SK-N-SH treated with all-trans-retinoic acid at 6 μM for 48 hours (cell line): Measurements from ENCODE around the gene RXFP4.

Experiments used
- ATAC-seq: fragments of 200-7000 bp; cut with Tn5 transposase; 3 replicates; pipeline ENCODE4 v1.9.1; 2020; ENCODE audit warnings: mild to moderate bottlenecking, moderate library complexity
- ARNTL ChIP-seq: fragments of 450-650 bp; formaldehyde crosslinking; IDR thresholded peaks from 2 replicates; pipeline ENCODE4 v1.5.0; 2020; ENCODE audit warnings: low read depth, mild to moderate bottlenecking, moderate library complexity, borderline replicate concordance
- BACH2 ChIP-seq: fragments of 250-450 bp; sonication (Bioruptor Pico); IDR thresholded peaks from 2 replicates; pipeline ENCODE4 v1.9.0; 2021; ENCODE audit warnings: mild to moderate bottlenecking, borderline replicate concordance
- CSDC2 ChIP-seq: fragments of 250-450 bp; sonication (Bioruptor Pico); IDR thresholded peaks from 2 replicates; pipeline ENCODE4 v1.5.0; 2020; ENCODE audit warnings: mild to moderate bottlenecking, moderate library complexity
- ESRRG ChIP-seq: fragments of 250-450 bp; sonication (Bioruptor Pico); IDR thresholded peaks from 2 replicates; pipeline ENCODE4 v1.6.1; 2021; ENCODE audit warnings: mild to moderate bottlenecking
- GLIS3 ChIP-seq: fragments of 250-450 bp; sonication (Bioruptor Pico); IDR thresholded peaks from 2 replicates; pipeline ENCODE4 v1.5.0; 2020; ENCODE audit warnings: mild to moderate bottlenecking, moderate library complexity
- ISL1 ChIP-seq: fragments of 250-450 bp; sonication (Bioruptor Pico); IDR thresholded peaks from 2 replicates; pipeline ENCODE4 v2.1.2; 2022; ENCODE audit warnings: mild to moderate bottlenecking, moderate library complexity
- OSR1 ChIP-seq: fragments of 250-450 bp; sonication (Bioruptor Pico); IDR thresholded peaks from 2 replicates; pipeline ENCODE4 v1.8.0; 2022; ENCODE audit warnings: moderate library complexity, mild to moderate bottlenecking, inconsistent platforms
- RARB ChIP-seq: fragments of 250-450 bp; sonication (Bioruptor Pico); IDR thresholded peaks from 2 replicates; pipeline ENCODE4 v1.8.0; 2021; ENCODE audit warnings: mild to moderate bottlenecking, moderate library complexity
- SNAI2 ChIP-seq: fragments of 250-450 bp; sonication (Bioruptor Pico); IDR thresholded peaks from 2 replicates; pipeline ENCODE4 v1.5.0; 2020; ENCODE audit warnings: mild to moderate bottlenecking, moderate library complexity
- TCF4 ChIP-seq: fragments of 250-450 bp; sonication (Bioruptor Pico); IDR thresholded peaks from 2 replicates; pipeline ENCODE4 v1.8.0; 2021; ENCODE audit warnings: mild to moderate bottlenecking, moderate library complexity, borderline replicate concordance
- TOX ChIP-seq: fragments of 250-450 bp; sonication (Bioruptor Pico); IDR thresholded peaks from 2 replicates; pipeline ENCODE4 v1.8.0; 2021; ENCODE audit warnings: mild to moderate bottlenecking, moderate library complexity, borderline replicate concordance
- ZC3H10 ChIP-seq: fragments of 250-450 bp; sonication (Bioruptor Pico); IDR thresholded peaks from 2 replicates; pipeline ENCODE4 v1.5.1; 2021; ENCODE audit warnings: mild to moderate bottlenecking, moderate library complexity
- ZFP30 ChIP-seq: fragments of 450-650 bp; formaldehyde crosslinking; IDR thresholded peaks from 2 replicates; pipeline ENCODE4 v1.5.0; 2022; ENCODE audit warnings: mild to moderate bottlenecking, moderate library complexity
- ZNF565 ChIP-seq: fragments of 450-650 bp; formaldehyde crosslinking; conservative IDR thresholded peaks from 2 replicates; pipeline ENCODE4 v1.5.0; 2020; ENCODE audit warnings: low read depth, mild to moderate bottlenecking, moderate library complexity
- ZNF70 ChIP-seq: fragments of 450-650 bp; formaldehyde crosslinking; IDR thresholded peaks from 2 replicates; pipeline ENCODE4 v1.5.0; 2020; ENCODE audit warnings: mild to moderate bottlenecking, moderate library complexity
- ZNF8 ChIP-seq: fragments of 450-650 bp; formaldehyde crosslinking; IDR thresholded peaks from 2 replicates; pipeline ENCODE4 v1.5.0; 2020; ENCODE audit warnings: mild to moderate bottlenecking, moderate library complexity
- TF ChIP-seq, protein P1 (sequence below): fragments of 250-450 bp; sonication (Bioruptor Pico); IDR thresholded peaks from 2 replicates; pipeline ENCODE4 v1.8.0; 2020; ENCODE audit warnings: mild to moderate bottlenecking, moderate library complexity, borderline replicate concordance
- TF ChIP-seq, protein P2 (sequence below): fragments of 250-450 bp; sonication (Bioruptor Pico); IDR thresholded peaks from 2 replicates; pipeline ENCODE4 v1.5.1; 2020; ENCODE audit warnings: low read depth, mild to moderate bottlenecking, moderate library complexity
- TF ChIP-seq, protein P3 (sequence below): fragments of 250-450 bp; sonication (Bioruptor Pico); IDR thresholded peaks from 2 replicates; pipeline ENCODE4 v1.8.0; 2021; ENCODE audit warnings: low read depth, mild to moderate bottlenecking, moderate library complexity, borderline replicate concordance
- TF ChIP-seq, protein P4 (sequence below): fragments of 250-450 bp; sonication (Bioruptor Pico); IDR thresholded peaks from 2 replicates; pipeline ENCODE4 v1.5.0; 2020; ENCODE audit warnings: mild to moderate bottlenecking, moderate library complexity
- TF ChIP-seq, protein P5 (sequence below): fragments of 250-450 bp; sonication (Bioruptor Pico); IDR thresholded peaks from 2 replicates; pipeline ENCODE4 v1.5.1; 2021; ENCODE audit warnings: mild to moderate bottlenecking, moderate library complexity

RXFP4 gene

DNA sequence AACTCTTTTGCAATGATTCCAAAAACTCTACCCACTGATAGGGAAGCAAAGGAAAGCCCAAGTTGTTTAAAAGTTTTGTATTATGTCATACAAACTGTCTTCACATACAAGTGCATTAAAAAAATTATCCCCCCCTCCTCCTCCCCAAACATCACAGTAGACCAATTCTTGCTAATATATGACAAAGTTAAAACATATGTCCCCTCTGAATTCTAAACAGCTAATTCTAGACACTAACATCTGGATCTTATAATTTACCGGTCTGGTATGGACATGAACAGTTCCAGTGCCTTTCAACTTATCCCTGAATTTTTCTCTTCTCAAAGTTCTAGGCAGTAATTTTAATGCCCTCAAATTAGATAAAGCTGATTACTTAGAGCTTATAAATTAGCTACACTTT, 43.7 kb upstream of the RXFP4 start (continued):
- TF ChIP-seq, protein P1, sequence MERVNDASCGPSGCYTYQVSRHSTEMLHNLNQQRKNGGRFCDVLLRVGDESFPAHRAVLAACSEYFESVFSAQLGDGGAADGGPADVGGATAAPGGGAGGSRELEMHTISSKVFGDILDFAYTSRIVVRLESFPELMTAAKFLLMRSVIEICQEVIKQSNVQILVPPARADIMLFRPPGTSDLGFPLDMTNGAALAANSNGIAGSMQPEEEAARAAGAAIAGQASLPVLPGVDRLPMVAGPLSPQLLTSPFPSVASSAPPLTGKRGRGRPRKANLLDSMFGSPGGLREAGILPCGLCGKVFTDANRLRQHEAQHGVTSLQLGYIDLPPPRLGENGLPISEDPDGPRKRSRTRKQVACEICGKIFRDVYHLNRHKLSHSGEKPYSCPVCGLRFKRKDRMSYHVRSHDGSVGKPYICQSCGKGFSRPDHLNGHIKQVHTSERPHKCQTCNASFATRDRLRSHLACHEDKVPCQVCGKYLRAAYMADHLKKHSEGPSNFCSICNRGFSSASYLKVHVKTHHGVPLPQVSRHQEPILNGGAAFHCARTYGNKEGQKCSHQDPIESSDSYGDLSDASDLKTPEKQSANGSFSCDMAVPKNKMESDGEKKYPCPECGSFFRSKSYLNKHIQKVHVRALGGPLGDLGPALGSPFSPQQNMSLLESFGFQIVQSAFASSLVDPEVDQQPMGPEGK (CRISPR knock-in tag), result no peak
- TF ChIP-seq, all 23 proteins: peak for 0

DNA sequence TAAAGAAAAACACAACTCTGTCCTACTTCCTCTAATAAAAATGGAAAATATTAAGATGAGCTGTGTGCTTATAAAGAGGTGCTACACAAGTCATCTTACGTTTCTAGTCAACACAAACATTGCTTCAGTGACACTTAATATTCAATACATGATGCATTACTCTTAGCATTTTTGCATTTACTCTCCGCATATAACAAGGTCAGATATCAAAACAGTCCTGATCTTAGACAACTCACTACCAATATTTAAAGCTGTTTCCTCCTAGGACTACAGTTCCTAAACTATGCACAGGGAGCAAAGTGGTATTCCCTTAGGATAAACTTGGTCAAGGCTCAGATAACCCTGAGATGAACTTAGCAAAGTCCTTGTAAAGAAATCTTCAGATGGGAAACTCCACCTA, 42.5 kb upstream of the RXFP4 start:
- TF ChIP-seq ZNF8 (CRISPR knock-in tag) (no peak), SNAI2 (CRISPR knock-in tag) (no peak), ZFP30 (CRISPR knock-in tag) (no peak), OSR1 (no peak), ESRRG (CRISPR knock-in tag) (no peak), TOX (no peak), BACH2 (CRISPR knock-in tag) (no peak), CSDC2 (CRISPR knock-in tag) (no peak), ZC3H10 (CRISPR knock-in tag) (no peak), ARNTL (no peak), ZNF565 (CRISPR knock-in tag) (no peak), GLIS3 (CRISPR knock-in tag) (no peak), TCF4 (CRISPR knock-in tag) (no peak), ISL1 (CRISPR knock-in tag) (no peak), ZNF70 (CRISPR knock-in tag) (no peak), RARB (no peak)
- TF ChIP-seq, protein P2, sequence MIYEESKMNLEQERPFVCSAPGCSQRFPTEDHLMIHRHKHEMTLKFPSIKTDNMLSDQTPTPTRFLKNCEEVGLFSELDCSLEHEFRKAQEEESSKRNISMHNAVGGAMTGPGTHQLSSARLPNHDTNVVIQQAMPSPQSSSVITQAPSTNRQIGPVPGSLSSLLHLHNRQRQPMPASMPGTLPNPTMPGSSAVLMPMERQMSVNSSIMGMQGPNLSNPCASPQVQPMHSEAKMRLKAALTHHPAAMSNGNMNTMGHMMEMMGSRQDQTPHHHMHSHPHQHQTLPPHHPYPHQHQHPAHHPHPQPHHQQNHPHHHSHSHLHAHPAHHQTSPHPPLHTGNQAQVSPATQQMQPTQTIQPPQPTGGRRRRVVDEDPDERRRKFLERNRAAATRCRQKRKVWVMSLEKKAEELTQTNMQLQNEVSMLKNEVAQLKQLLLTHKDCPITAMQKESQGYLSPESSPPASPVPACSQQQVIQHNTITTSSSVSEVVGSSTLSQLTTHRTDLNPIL, result no peak
- TF ChIP-seq, protein P3, sequence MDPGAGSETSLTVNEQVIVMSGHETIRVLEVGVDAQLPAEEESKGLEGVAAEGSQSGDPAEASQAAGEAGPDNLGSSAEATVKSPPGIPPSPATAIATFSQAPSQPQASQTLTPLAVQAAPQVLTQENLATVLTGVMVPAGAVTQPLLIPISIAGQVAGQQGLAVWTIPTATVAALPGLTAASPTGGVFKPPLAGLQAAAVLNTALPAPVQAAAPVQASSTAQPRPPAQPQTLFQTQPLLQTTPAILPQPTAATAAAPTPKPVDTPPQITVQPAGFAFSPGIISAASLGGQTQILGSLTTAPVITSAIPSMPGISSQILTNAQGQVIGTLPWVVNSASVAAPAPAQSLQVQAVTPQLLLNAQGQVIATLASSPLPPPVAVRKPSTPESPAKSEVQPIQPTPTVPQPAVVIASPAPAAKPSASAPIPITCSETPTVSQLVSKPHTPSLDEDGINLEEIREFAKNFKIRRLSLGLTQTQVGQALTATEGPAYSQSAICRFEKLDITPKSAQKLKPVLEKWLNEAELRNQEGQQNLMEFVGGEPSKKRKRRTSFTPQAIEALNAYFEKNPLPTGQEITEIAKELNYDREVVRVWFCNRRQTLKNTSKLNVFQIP (CRISPR knock-in tag), result no peak
- TF ChIP-seq, protein P1 (CRISPR knock-in tag), result no peak
- TF ChIP-seq, protein P4, sequence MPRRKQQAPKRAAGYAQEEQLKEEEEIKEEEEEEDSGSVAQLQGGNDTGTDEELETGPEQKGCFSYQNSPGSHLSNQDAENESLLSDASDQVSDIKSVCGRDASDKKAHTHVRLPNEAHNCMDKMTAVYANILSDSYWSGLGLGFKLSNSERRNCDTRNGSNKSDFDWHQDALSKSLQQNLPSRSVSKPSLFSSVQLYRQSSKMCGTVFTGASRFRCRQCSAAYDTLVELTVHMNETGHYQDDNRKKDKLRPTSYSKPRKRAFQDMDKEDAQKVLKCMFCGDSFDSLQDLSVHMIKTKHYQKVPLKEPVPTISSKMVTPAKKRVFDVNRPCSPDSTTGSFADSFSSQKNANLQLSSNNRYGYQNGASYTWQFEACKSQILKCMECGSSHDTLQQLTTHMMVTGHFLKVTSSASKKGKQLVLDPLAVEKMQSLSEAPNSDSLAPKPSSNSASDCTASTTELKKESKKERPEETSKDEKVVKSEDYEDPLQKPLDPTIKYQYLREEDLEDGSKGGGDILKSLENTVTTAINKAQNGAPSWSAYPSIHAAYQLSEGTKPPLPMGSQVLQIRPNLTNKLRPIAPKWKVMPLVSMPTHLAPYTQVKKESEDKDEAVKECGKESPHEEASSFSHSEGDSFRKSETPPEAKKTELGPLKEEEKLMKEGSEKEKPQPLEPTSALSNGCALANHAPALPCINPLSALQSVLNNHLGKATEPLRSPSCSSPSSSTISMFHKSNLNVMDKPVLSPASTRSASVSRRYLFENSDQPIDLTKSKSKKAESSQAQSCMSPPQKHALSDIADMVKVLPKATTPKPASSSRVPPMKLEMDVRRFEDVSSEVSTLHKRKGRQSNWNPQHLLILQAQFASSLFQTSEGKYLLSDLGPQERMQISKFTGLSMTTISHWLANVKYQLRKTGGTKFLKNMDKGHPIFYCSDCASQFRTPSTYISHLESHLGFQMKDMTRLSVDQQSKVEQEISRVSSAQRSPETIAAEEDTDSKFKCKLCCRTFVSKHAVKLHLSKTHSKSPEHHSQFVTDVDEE (CRISPR knock-in tag), result no peak
- TF ChIP-seq, all 23 proteins: peak for 0

DNA sequence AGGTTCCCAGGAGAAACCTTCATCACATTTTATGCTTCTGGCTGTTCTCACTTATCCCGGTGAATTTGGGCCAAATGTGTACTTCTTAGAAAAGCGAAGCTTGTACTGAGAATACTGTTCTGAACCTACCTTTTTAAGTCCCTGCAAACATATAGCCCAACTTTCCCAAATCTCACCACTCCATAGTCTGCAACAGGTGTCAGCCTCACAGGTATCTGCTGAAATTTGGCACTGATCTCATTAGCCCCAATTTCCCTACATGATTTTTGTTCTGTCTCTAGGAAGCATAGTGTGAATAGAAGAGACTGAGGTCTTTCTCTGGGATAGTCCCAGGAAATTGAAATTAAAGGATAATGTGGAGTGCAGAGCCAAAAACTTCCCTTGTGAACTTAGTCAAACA, 41.8 kb upstream of the RXFP4 start:
- no peak for ATAC-seq
- TF ChIP-seq BACH2 (CRISPR knock-in tag) (no peak), ESRRG (CRISPR knock-in tag) (no peak), ZFP30 (CRISPR knock-in tag) (no peak), SNAI2 (CRISPR knock-in tag) (no peak)
- TF ChIP-seq, protein P1 (CRISPR knock-in tag), result no peak
- TF ChIP-seq, protein P5, sequence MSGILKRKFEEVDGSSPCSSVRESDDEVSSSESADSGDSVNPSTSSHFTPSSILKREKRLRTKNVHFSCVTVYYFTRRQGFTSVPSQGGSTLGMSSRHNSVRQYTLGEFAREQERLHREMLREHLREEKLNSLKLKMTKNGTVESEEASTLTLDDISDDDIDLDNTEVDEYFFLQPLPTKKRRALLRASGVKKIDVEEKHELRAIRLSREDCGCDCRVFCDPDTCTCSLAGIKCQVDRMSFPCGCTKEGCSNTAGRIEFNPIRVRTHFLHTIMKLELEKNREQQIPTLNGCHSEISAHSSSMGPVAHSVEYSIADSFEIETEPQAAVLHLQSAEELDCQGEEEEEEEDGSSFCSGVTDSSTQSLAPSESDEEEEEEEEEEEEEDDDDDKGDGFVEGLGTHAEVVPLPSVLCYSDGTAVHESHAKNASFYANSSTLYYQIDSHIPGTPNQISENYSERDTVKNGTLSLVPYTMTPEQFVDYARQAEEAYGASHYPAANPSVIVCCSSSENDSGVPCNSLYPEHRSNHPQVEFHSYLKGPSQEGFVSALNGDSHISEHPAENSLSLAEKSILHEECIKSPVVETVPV (CRISPR knock-in tag), result no peak

More for the DNA sequence above, 42.5 kb upstream of the RXFP4 start:
- ATAC-seq, result no peak
